CD4-positive, alpha-beta T cell treated with Interleukin-2 at 100 ng/mL for 4 hours (primary cell): ENCODE data around the gene FAM78B.

Experiments used
- DNase-seq: peaks from one replicate; pipeline ENCODE4 v3.0.0-alpha.2; 2020; ENCODE audit warnings: low spot score

Gene FAM78B

GRCh38 chr1:166064951-166065350 lies 101.8 kb downstream of the FAM78B start:
- DNase-seq: no peak

- DNase-seq: no peak
Measured at GRCh38 chr1:166064313-166064926, 102.4 kb downstream of the FAM78B start.

DNA sequence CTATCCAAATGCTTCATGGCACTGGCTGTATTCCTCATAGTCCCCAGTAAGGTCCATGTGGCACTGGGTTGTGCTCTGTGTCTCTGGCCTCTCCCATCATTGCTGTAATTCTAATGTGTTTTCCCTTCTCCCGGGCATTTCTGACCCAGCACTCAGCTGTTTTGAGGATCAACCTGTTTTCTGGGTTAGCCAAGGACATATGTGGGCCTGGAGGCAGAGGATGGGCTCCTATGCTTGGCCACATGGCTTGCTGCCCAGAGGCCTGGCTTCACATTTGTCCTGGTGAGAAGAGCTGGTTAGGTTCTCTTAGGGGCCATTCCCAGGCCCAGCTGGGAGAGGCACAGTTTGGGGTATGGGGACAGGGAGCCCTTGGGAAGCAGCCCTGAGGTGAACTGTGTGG lies 103.1 kb downstream of the FAM78B start:
- no peak for DNase-seq

DNA sequence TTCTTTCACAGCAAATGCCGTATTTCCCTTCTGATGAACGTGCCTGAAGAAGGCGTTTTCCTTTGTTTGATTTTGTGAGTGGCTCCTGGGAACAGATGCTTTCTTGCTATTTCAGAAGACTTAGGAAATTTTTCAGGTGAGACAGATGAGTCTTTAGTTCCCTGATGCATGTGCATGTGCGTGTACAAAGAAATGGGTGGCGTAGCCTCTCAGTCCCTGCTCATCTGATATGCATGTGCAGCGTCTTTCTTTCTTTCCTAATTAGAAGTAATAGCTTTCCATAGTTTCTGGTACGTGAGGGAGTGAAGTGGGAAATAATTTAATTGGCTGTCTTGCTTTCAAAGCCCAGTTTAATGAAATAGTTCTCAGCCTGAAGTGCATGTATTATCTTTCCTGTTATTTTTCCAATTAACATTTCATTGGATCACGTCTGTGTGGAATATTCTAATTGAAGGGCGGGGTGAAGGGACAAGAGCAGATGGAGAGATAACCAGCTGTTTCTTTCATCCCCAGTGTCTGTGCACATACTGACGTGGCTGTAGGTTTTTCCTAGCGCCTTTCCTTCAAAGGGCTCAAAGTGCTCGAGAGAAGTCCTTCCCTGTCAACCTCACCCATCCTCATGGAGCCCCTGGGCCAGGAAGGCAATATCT lies 104.3 kb downstream of the FAM78B start:
- DNase-seq: no peak

GRCh38 chr1:166057650-166058049 lies 109.2 kb downstream of the FAM78B start:
- no peak for DNase-seq

GRCh38 chr1:166053395-166053794 lies 113.4 kb downstream of the FAM78B start:
- no peak for DNase-seq

DNA sequence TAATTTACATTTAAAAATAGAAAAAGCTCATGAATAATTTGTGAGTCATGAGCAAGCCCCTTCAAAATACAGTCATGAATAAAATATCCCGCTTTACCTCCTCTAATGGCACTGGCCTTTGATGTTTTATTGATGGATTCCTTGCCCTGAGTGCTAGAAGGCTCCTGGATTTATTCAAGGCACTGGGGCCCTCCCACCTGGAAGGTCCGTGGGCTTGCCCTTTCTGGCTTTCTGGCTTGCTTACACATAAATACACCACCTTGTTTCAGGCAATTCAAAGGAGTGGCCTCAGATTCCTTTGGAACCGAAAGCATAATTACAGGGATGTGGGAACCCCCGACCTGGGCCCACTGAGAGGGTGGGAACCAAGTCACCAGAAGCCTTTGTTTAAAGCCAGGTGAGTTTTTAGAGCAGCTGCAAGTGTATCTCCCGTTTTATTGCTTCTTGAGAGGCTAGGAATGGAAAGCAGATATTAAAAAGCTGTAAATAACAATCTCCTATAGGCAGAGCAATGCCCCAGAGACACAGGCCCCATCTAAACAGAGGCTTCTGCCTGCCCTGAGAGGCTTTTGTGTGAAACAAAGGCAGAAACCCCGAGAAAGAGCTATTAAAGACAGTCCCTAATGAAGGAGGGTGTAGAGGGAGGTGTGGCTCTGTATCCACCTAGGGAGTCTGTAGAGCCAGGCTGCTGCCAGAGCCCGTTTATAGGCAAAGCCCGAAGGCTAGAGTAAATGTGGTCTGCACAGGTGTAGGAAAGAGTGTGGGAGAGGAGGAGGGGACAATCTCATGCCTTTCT lies 126.4 kb downstream of the FAM78B start:
- DNase-seq: no peak

DNA sequence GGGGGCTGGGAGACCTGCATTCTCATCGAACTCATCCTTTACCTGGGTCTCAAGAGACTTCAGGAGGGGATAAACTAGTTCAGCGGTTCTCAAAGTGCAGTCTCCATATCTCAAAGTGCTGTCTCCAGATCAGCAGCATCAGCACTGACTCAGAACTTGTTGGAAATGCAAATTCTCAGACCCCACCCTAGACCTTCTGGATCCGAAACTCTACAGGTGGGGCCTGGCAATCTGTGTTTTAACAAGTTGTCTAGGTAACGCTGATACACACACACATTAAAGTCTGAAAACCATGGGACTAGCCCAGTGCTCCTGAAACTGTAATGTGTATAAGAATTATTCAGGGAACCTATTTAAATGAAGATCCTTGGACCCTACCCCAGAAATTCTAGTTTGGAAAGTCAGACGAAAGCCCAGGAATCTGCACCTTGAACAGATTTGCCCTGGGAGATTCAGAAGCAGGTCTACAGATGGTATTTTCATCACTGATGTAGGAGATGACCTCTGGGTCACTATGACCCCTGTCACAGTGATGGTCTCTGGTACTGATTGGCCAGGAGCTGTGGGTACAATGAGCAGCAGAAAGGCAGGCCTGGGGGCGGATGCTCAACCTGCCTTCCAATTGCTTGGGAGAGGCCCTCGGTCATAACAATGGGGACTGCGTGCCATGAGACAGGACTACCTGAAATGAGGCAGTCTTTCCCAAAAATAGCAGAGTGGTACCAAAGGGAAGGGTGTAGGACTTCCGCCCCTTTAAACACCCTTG lies 127.2 kb downstream of the FAM78B start:
- DNase-seq: no peak

DNA sequence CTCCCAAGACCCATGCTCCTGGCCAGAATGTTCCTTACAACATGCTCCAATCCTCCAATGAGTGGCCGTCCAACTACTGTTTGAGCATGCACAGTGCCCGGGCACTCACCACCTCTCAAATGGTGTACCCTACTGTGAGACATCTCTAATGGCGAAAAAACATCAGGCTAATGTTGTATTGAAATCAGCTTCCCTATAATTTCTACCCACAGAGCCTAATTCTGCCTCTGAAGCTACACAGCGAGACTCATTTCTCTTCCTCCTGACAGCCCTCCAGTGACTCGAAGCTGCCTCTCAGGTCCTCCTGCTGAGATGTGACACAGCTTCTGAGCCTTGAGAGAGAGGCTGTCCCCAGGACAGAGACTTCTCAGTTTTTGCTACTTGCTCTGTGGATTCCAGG lies 130.7 kb downstream of the FAM78B start:
- no peak for DNase-seq

DNA sequence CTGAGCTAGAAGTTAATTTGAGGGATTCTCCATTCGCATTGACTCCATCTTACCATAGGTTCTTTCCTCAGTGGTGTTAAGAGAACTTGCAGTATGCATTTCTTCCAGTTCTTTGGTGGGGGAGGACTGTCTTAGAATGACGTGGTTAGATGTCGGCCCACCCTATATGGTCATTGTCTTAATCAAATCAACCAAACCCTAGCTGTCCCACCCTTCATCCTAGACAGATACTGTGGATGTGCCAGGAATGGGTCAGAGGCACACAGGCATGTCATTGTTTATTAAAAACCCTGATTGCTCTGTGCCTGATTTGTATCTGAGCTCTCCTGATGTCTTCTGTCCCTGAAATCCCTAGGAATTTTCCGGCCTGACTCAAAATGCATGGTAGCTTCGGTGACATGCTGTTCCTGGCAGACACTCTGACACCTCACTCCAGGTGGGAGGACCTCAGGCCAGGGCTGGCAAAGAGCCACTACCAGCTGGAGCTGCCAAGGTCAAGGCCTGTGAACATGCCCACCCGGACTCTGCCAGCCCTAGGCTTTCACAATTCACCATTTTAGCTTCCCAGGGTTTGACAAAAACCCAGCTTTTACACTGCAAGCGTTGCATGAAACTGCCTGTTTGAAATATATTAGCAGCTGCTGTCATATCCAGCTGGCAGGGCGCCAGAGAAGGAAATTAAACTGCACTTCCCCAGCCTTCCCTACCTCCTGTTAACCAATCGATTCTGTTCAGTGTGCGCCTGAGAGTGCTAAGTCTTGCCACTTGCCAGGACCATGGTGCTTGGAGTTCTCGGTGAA lies 134.0 kb downstream of the FAM78B start:
- DNase-seq: no peak

- DNase-seq: no peak
Measured at GRCh38 chr1:166031932-166032571, 134.7 kb downstream of the FAM78B start.

- DNase-seq: no peak
Measured at GRCh38 chr1:166029196-166029945, 137.4 kb downstream of the FAM78B start.

DNA sequence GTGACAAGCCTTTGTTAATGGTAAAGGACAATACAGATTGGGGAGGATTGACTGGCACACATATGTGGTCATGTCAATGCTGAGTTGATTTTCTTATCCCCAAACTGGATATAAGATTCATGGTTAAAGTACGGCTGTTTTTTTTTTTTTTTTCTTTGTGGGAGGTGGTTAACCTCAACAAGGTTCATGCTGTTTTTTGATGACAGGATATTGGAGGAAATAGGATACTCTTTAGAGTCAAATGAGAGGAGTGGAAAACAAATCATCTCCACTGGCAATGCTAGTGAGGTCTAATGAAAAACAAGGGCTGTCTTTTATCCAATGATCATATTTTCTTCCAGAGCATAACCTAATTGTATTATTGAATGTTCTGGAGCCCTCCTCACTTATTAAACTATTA lies 140.2 kb downstream of the FAM78B start:
- no peak for DNase-seq

GRCh38 chr1:166026143-166026542 lies 140.7 kb downstream of the FAM78B start:
- DNase-seq: no peak

- no peak for DNase-seq
Measured at GRCh38 chr1:166020210-166020609, 146.6 kb downstream of the FAM78B start.
